Measurements from ENCODE around the gene C10orf67. TPM values are rescaled to one million over a fixed set of nuclear protein-coding genes. Genes with fewer than 3 reads are reported as not detected.

Gene C10orf67
- total RNA-seq, 1 experiment from 2014 or later = not detected

DNA sequence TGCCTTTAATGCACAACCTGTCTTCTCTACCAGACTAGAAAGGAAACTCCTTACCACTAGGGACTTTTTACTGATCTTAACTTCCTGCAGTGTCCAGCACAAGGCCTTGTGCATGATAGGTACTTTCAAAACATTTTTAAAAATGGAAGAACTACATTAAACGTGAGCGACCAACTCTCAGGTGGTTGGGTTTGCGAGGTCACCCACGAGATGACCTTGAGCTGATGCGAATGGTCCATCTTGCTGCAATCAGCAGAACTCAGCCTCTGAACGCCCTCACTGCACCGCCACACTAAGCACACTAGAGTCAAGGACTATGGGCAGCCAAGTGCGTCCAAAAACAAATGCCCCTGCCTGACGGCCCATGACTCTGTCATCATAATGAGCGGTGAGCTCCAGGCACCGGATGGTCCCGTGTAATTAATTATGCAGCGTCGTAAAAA, 187.3 kb downstream of the C10orf67 start:
- Histone ChIP-seq H3K9ac (ENCODE audit: low read length) (no peak overlapping the region), H3K4me2 (ENCODE audit: low read length) (no peak overlapping the region), H3K9me2 (ENCODE audit: insufficient read depth) (no peaks in the 10 kb centered on the region), H3K4me3 (replicated peaks in 1 of 2; ENCODE audit: low read depth in 1 of 2, low read length in 2 of 2) (no peak overlapping the region), H3K27ac (ENCODE audit: low read depth, low read length) (no peak overlapping the region), H3K79me2 (ENCODE audit: insufficient read depth, low read length) (no peaks in the 10 kb centered on the region), H3K4me1 (ENCODE audit: control insufficient read depth in 1 of 2, insufficient read depth in 2 of 2, low read length in 2 of 2) (peaks cover 0 to 10% of the 10 kb centered on the region in 2 experiments; a peak in 2 of 4 replicates), H3K9me3 (ENCODE audit: control insufficient read depth in 1 of 2, insufficient read depth in 1 of 2, low read depth in 1 of 2, low read length in 2 of 2) (no peaks in the 10 kb centered on the region), H3K27me3 (ENCODE audit: insufficient read depth, low read length) (peaks cover 4% of the 10 kb centered on the region; the same call in 1 of the 2 replicates), H3K36me3 (ENCODE audit: control insufficient read depth in 1 of 2, insufficient read depth in 2 of 2, low read length in 2 of 2) (no peaks in the 10 kb centered on the region), H2AFZ (ENCODE audit: low read depth, low read length, poor library complexity, severe bottlenecking) (no peak overlapping the region), H4K20me1 (ENCODE audit: insufficient read depth) (no peaks in the 10 kb centered on the region)
- ChIA-PET RAD21 (ENCODE audit: low non-redundant PET in 1 of 2, low total read pairs in 2 of 2, uncharacterized antibody in 2 of 2, unreplicated experiment in 2 of 2) (interaction anchor here (0.7 to 0.8 kb wide), 2 partner anchors 145 to 157 kb away, joined by 4 read pairs; no protein-coding TSS in a partner anchor), CTCF (interaction anchor here (1.0 to 4.8 kb wide), 7 partner anchors 10 to 1164 kb away, joined by 3 to 78 read pairs (median 9); no protein-coding TSS in a partner anchor), POLR2A (no interaction called here)
- TF ChIP-seq, protein P1, sequence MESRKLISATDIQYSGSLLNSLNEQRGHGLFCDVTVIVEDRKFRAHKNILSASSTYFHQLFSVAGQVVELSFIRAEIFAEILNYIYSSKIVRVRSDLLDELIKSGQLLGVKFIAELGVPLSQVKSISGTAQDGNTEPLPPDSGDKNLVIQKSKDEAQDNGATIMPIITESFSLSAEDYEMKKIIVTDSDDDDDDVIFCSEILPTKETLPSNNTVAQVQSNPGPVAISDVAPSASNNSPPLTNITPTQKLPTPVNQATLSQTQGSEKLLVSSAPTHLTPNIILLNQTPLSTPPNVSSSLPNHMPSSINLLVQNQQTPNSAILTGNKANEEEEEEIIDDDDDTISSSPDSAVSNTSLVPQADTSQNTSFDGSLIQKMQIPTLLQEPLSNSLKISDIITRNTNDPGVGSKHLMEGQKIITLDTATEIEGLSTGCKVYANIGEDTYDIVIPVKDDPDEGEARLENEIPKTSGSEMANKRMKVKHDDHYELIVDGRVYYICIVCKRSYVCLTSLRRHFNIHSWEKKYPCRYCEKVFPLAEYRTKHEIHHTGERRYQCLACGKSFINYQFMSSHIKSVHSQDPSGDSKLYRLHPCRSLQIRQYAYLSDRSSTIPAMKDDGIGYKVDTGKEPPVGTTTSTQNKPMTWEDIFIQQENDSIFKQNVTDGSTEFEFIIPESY (IDR thresholded peaks at IDR 0.05; ENCODE audit: extremely low read depth, insufficient replicate concordance, low read length) = no peak
- TF ChIP-seq, protein P2, sequence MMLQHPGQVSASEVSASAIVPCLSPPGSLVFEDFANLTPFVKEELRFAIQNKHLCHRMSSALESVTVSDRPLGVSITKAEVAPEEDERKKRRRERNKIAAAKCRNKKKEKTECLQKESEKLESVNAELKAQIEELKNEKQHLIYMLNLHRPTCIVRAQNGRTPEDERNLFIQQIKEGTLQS (IDR thresholded peaks at IDR 0.05) = no peak
- no peak for TF ChIP-seq JUND (IDR thresholded peaks at IDR 0.05)
- no peak for TF ChIP-seq SRF (IDR thresholded peaks at IDR 0.05; ENCODE audit: low read depth)
- no peak for TF ChIP-seq RAD21 (IDR thresholded peaks at IDR 0.05; ENCODE audit: low read depth)
- TF ChIP-seq POLR2AphosphoS5 (IDR thresholded peaks at IDR 0.05; ENCODE audit: low read depth, low read length) = no peak
- TF ChIP-seq CEBPB (IDR thresholded peaks at IDR 0.05; ENCODE audit: low read depth) = no peak
- TF ChIP-seq EZH2phosphoT487 (IDR thresholded peaks at IDR 0.05; ENCODE audit: borderline replicate concordance) = no peak
- TF ChIP-seq, protein P3, sequence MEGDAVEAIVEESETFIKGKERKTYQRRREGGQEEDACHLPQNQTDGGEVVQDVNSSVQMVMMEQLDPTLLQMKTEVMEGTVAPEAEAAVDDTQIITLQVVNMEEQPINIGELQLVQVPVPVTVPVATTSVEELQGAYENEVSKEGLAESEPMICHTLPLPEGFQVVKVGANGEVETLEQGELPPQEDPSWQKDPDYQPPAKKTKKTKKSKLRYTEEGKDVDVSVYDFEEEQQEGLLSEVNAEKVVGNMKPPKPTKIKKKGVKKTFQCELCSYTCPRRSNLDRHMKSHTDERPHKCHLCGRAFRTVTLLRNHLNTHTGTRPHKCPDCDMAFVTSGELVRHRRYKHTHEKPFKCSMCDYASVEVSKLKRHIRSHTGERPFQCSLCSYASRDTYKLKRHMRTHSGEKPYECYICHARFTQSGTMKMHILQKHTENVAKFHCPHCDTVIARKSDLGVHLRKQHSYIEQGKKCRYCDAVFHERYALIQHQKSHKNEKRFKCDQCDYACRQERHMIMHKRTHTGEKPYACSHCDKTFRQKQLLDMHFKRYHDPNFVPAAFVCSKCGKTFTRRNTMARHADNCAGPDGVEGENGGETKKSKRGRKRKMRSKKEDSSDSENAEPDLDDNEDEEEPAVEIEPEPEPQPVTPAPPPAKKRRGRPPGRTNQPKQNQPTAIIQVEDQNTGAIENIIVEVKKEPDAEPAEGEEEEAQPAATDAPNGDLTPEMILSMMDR (IDR thresholded peaks at IDR 0.05 in 2 of 3, conservative IDR thresholded peaks at IDR 0.05 in 1 of 3; ENCODE audit: borderline replicate concordance in 1 of 3, insufficient read depth in 1 of 3, low read depth in 2 of 3, low read length in 2 of 3) = no peak
- no peak for TF ChIP-seq SP1 (IDR thresholded peaks at IDR 0.05; ENCODE audit: low read depth)
- TF ChIP-seq ELF1 (IDR thresholded peaks at IDR 0.05; ENCODE audit: borderline replicate concordance, low read depth) = no peak
- no peak for TF ChIP-seq CBX3 (IDR thresholded peaks at IDR 0.05; ENCODE audit: low read depth)
- TF ChIP-seq EZH2 (IDR thresholded peaks at IDR 0.05) = no peak
- no peak for TF ChIP-seq ZNF274 (IDR thresholded peaks at IDR 0.05; ENCODE audit: low read depth, low read length)
- no peak for TF ChIP-seq YY1 (IDR thresholded peaks at IDR 0.05; ENCODE audit: extremely low read depth, insufficient replicate concordance, low read depth, low read length)
- no peak for TF ChIP-seq SIN3A (IDR thresholded peaks at IDR 0.05; ENCODE audit: low read depth)
- intact Hi-C loops (cut with micrococcal nuclease) = loop anchor here (5.0 to 10.0 kb wide), 3 partner anchors 155 to 1360 kb away; no protein-coding TSS in a partner anchor
- DNase-seq (ENCODE audit: low read depth, low spot score) = no peak
- no TSS peak for BruUV-seq (replicated peaks)
- no peak for ATAC-seq

Data from HCT116 (cell line).